ENCODE data around the gene CNDP1.

DNA sequence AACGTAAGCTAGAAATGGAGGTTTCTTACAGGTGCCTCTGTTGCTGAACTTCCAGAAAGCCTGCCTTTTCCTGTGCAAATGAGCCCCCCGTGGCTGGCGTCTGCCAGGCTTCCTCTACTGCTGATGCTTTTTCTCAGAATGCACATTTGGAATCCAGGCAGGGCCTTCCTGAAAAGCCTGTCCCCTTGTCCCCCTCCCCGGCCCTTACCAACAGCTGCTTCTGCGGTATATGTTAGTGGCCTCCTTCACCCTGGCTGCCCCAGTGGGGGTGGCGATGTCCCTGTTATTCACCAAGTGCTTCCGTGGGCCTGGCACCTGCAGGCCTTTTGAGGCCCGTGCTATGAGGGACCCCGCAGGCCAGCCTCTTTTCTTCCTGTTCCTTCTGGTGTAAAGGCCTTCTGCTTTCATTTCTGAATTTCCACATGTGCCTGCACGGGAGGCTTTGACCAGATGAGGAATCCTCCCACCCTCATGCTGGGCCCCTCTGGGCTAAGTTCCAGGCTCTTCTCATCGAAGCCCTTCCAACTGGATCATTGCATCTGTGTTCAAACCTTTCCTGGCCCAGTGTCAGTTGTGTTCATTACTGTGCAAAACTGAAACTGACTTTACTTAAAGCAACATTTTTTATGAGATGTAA, 27.7 kb upstream of the CNDP1 start:
- TF ChIP-seq GATA2 (IDR thresholded peaks at IDR 0.05; ENCODE audit: low read depth, low read length) = no peak
- TF ChIP-seq GATA3 (IDR thresholded peaks at IDR 0.05; ENCODE audit: low read depth, low read length) = no peak

Measured in SH-SY5Y (cell line).